Hepatocyte (in vitro differentiated cells): ENCODE data around the gene WDR88. TPM values are rescaled to one million over a fixed set of nuclear protein-coding genes. Genes with fewer than 3 reads are reported as not detected.
"Not testable (repeated sequence)": the region's sequence is repeated elsewhere in the genome, so short reads cannot be mapped to it uniquely, and the experiment has no call there.

Experiments
- DNase-seq: peaks from one replicate; pipeline ENCODE4 v3.0.0-alpha.2; 2016; ENCODE audit warnings: low spot score
- H2AFZ ChIP-seq: fragments of 200-600 bp; sonication (generic); 2 replicates; pipeline ENCODE4 v1.6.0; 2016; ENCODE audit warnings: antibody characterized with exemption, mild to moderate bottlenecking
- H3K27ac ChIP-seq: fragments of 200-600 bp; sonication (generic); 2 replicates; pipeline ENCODE4 v1.5.1; 2016; ENCODE audit warnings: mild to moderate bottlenecking
- H3K27me3 ChIP-seq: fragments of 200-600 bp; sonication (generic); 2 replicates; pipeline ENCODE4 v1.6.1; 2016
- H3K36me3 ChIP-seq: fragments of 200-600 bp; sonication (generic); replicated peaks from 2 replicates; pipeline ENCODE4 v1.5.1; 2016; ENCODE audit warnings: low read depth; ENCODE audit not compliant: insufficient read depth
- H3K4me1 ChIP-seq: fragments of 200-600 bp; sonication (generic); 2 replicates; pipeline ENCODE4 v1.5.1; 2016; ENCODE audit warnings: mild to moderate bottlenecking, moderate library complexity; ENCODE audit not compliant: insufficient read depth
- H3K4me2 ChIP-seq: fragments of 200-600 bp; sonication (generic); 2 replicates; pipeline ENCODE4 v1.6.0; 2016
- H3K4me3 ChIP-seq: fragments of 200-600 bp; sonication (generic); 2 replicates; pipeline ENCODE4 v1.5.1; 2016; ENCODE audit warnings: mild to moderate bottlenecking
- H3K79me2 ChIP-seq: fragments of 200-600 bp; sonication (generic); 2 replicates; pipeline ENCODE4 v1.6.0; 2017; ENCODE audit warnings: mild to moderate bottlenecking
- H3K9me2 ChIP-seq: fragments of 200-600 bp; sonication (generic); replicated peaks from 2 replicates; pipeline ENCODE4 v1.6.0; 2017; ENCODE audit warnings: mild to moderate bottlenecking; ENCODE audit not compliant: insufficient read depth
- H3K9me3 ChIP-seq: fragments of 200-600 bp; sonication (generic); 2 replicates; pipeline ENCODE4 v1.5.1; 2016; ENCODE audit warnings: low read depth, mild to moderate bottlenecking
- H4K20me1 ChIP-seq: fragments of 200-600 bp; sonication (generic); 2 replicates; pipeline ENCODE4 v1.6.0; 2016; ENCODE audit warnings: mild to moderate bottlenecking; ENCODE audit not compliant: insufficient read depth, poor library complexity, severe bottlenecking
- CTCF ChIP-seq: fragments of 200-600 bp; sonication (generic); IDR thresholded peaks from 2 replicates; pipeline ENCODE4 v1.5.1; 2016; ENCODE audit warnings: antibody characterized with exemption, mild to moderate bottlenecking; ENCODE audit not compliant: poor library complexity
- EZH2 ChIP-seq: fragments of 200-600 bp; sonication (generic); IDR thresholded peaks from 2 replicates; pipeline ENCODE4 v1.6.1; 2016; ENCODE audit warnings: antibody characterized with exemption, mild to moderate bottlenecking, borderline replicate concordance
- EZH2phosphoT487 ChIP-seq: fragments of 200-600 bp; sonication (generic); IDR thresholded peaks from one replicate; pipeline ENCODE4 v1.6.1; 2018; ENCODE audit warnings: antibody characterized with exemption, mild to moderate bottlenecking, low read depth, moderate library complexity; ENCODE audit not compliant: unreplicated experiment, severe bottlenecking
- WGBS: methylation state at CpG from one replicate; pipeline ENCODE4 v1.1.6; 2016; ENCODE audit warnings: low lambda C conversion rate; ENCODE audit errors: missing lambda C conversion rate; 5-methylcytosine and 5-hydroxymethylcytosine counted together
- polyA plus RNA-seq: library from polyadenylated mRNA; unstranded; fragments of >200 nt; fragmentation: Nextera tagmentation; extraction: Ambion mirVana; gene quantifications from 2 replicates; pipeline ENCODE4 v1.2.1, GENCODE V29; 2016
- total RNA-seq: library from RNA; depleted of rRNA; stranded (reverse); fragments of >200 nt; gene quantifications from 2 replicates; pipeline ENCODE4 v1.2.3, GENCODE V29; 2014

The WDR88 gene
- total and polyA plus RNA-seq, 2 experiments from 2014 or later = 0.11 TPM; not detected in 1

- no peak overlapping the region for H3K4me3 ChIP-seq
- no peaks in the 10 kb centered on the region for H3K27me3 ChIP-seq
- WGBS = 82% methylated on average over 14 of the region's 14 CpGs
- H3K36me3 ChIP-seq = no peaks in the 10 kb centered on the region
- no peak for DNase-seq
- no peaks in the 10 kb centered on the region for H3K9me3 ChIP-seq
- no peaks in the 10 kb centered on the region for H3K79me2 ChIP-seq
- H4K20me1 ChIP-seq = no peaks in the 10 kb centered on the region
- H3K27ac ChIP-seq = no peak overlapping the region
- no peak overlapping the region for H3K4me2 ChIP-seq
- no peaks in the 10 kb centered on the region for H3K4me1 ChIP-seq
- no peak overlapping the region for H2AFZ ChIP-seq
- H3K9me2 ChIP-seq = no peaks in the 10 kb centered on the region
- TF ChIP-seq EZH2phosphoT487 (no peak), EZH2 (no peak), CTCF (no peak)
These were observed 19.1 kb downstream of the WDR88 start for GRCh38 chr19:33150852-33151518.

GRCh38 chr19:33152176-33152575, 20.3 kb downstream of the WDR88 start:
- no peaks in the 10 kb centered on the region for H3K4me1 ChIP-seq

GRCh38 chr19:33152625-33153024, 20.7 kb downstream of the WDR88 start:
- H3K36me3 ChIP-seq, H3K27ac ChIP-seq, H4K20me1 ChIP-seq, H3K4me3 ChIP-seq, H3K9me3 ChIP-seq, DNase-seq, H2AFZ ChIP-seq, H3K79me2 ChIP-seq, H3K4me1 ChIP-seq, H3K9me2 ChIP-seq, H3K27me3 ChIP-seq, H3K4me2 ChIP-seq: not testable (repeated sequence)
- WGBS = 88% methylated on average over 4 of the region's 4 CpGs

More at GRCh38 chr19:33152176-33152575, 20.3 kb downstream of the WDR88 start:
- no peaks in the 10 kb centered on the region for H3K36me3 ChIP-seq
- no peaks in the 10 kb centered on the region for H3K79me2 ChIP-seq
- DNase-seq = no peak
- no peaks in the 10 kb centered on the region for H4K20me1 ChIP-seq
- WGBS = 89% methylated on average over 2 of the region's 2 CpGs
- no peak overlapping the region for H2AFZ ChIP-seq
- no peak overlapping the region for H3K4me2 ChIP-seq
- no peak overlapping the region for H3K27ac ChIP-seq
- no peak overlapping the region for H3K4me3 ChIP-seq
- H3K27me3 ChIP-seq = no peaks in the 10 kb centered on the region
- TF ChIP-seq CTCF = no peak
- H3K9me3 ChIP-seq = no peaks in the 10 kb centered on the region
- H3K9me2 ChIP-seq = no peaks in the 10 kb centered on the region

- H3K27ac ChIP-seq, DNase-seq, H3K79me2 ChIP-seq, H3K27me3 ChIP-seq, H3K4me3 ChIP-seq, H3K9me3 ChIP-seq, H4K20me1 ChIP-seq, H2AFZ ChIP-seq, H3K9me2 ChIP-seq, H3K36me3 ChIP-seq, H3K4me1 ChIP-seq, H3K4me2 ChIP-seq: not testable (repeated sequence)
- WGBS = 87% methylated on average over 6 of the region's 6 CpGs
These were observed 22.4 kb downstream of the WDR88 start for GRCh38 chr19:33154313-33154712.
